HG03097 (cell line): ENCODE measurements around the gene EXTL1.

Source experiments
- ATAC-seq: cut with Tn5 transposase; IDR thresholded peaks from one replicate; pipeline ENCODE4 v1.9.1; 2021; ENCODE audit not compliant: unreplicated experiment, low FRiP score

Gene EXTL1

GRCh38 chr1:26038904-26039303, 17.3 kb downstream of the EXTL1 start:
- no peak for ATAC-seq

GRCh38 chr1:26041401-26041800, 19.8 kb downstream of the EXTL1 start:
- ATAC-seq: no peak

- ATAC-seq: no peak
Measured at GRCh38 chr1:26041978-26042377, 20.4 kb downstream of the EXTL1 start.

- no peak for ATAC-seq
Measured at GRCh38 chr1:26043765-26044164, 22.2 kb downstream of the EXTL1 start.

GRCh38 chr1:26044414-26044813, 22.8 kb downstream of the EXTL1 start:
- ATAC-seq: no peak

GRCh38 chr1:26044971-26045721, 23.6 kb downstream of the EXTL1 start:
- ATAC-seq: no peak

GRCh38 chr1:26045722-26046245, 24.2 kb downstream of the EXTL1 start, which contains the start of gene SLC30A2:
SLC30A2 (minus strand) TSS chr1:26046118; CDS start chr1:26045896, 222 bp downstream.
- no peak for ATAC-seq

GRCh38 chr1:26046246-26047095, 24.9 kb downstream of the EXTL1 start:
- ATAC-seq: no peak

GRCh38 chr1:26047278-26047874, 25.8 kb downstream of the EXTL1 start:
- ATAC-seq: no peak

- ATAC-seq: no peak
Measured at GRCh38 chr1:26049531-26050247, 28.1 kb downstream of the EXTL1 start.

GRCh38 chr1:26050248-26050640, 28.7 kb downstream of the EXTL1 start:
- ATAC-seq: no peak

- no peak for ATAC-seq
Measured at GRCh38 chr1:26053718-26054560, 32.4 kb downstream of the EXTL1 start.

GRCh38 chr1:26055041-26055440, 33.5 kb downstream of the EXTL1 start:
- no peak for ATAC-seq

- no peak for ATAC-seq
Measured at GRCh38 chr1:26057189-26057588, 35.6 kb downstream of the EXTL1 start.

GRCh38 chr1:26058052-26058595, 36.5 kb downstream of the EXTL1 start:
- no peak for ATAC-seq

GRCh38 chr1:26059906-26060305, 38.3 kb downstream of the EXTL1 start:
- ATAC-seq: no peak

- ATAC-seq: no peak
Measured at GRCh38 chr1:26060832-26061574, 39.4 kb downstream of the EXTL1 start.

- ATAC-seq: no peak
Measured at GRCh38 chr1:26064553-26064952, 43.0 kb downstream of the EXTL1 start.

GRCh38 chr1:26066160-26066559, 44.6 kb downstream of the EXTL1 start:
- ATAC-seq: no peak
